Stimulated activated CD8-positive, alpha-beta memory T cell treated with anti-CD3 and anti-CD28 coated beads, Interleukin-4, amount 100 ng/mL, for 1 hour (primary cell): Measurements from ENCODE around the gene SLC17A5.
"Not testable (repeated sequence)": the region's sequence is repeated elsewhere in the genome, so short reads cannot be mapped to it uniquely, and the experiment has no call there.

Experiments
- DNase-seq, 2 donors: peaks; one replicate each; pipeline ENCODE4 v3.0.0-alpha.2; 2020; ENCODE audit warnings: low read depth in 2 of 2, low spot score in 1 of 2

SLC17A5 gene

DNA sequence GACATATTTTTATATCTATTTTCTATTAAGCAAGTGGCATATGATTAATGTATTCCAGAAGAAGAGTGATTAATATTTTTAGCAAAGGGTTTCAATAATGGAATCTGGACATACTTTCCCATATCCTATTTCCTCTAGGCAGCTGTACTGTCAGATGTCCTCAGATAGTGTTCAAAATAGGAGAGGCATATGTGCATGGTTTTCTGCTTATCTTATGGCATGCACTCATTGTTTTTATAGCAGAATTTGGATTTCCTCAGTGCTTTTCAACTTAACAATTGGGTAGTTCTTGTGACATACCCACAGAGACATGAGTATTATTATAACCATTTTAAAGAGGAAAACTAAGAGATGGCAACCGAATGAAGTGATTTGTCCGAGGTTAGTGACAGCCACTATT lies 12.6 kb upstream of the SLC17A5 start:
- no peak for DNase-seq

DNA sequence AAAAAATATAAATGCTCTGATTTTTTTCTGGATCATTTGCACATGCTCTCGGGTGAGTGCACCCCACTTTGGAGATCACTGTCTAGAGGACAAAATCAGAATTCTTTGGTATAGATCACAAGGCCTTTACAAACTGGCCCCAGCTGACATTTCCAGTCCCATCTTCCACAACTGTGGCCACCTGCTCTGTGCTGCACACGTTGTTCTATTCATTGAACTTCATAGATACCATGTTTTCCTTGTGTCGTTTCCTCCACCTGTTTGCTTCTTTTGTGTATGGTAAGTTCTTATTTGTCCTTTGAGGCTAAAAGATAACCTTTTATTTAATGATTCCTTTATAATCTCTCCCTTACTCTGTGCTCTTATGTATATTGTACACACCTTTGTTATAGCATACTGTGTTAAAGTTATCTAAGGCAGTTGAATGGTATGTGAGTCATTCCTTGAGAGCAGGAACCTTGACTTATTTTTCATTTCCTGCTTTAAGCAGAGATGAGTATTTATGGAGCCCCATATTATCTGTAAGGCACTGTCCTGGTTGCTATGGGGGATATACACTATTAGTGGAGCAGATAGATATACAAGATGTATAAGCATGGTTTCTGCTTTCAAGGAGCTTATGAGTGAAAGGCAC lies 12.0 kb upstream of the SLC17A5 start:
- no peak for DNase-seq

DNA sequence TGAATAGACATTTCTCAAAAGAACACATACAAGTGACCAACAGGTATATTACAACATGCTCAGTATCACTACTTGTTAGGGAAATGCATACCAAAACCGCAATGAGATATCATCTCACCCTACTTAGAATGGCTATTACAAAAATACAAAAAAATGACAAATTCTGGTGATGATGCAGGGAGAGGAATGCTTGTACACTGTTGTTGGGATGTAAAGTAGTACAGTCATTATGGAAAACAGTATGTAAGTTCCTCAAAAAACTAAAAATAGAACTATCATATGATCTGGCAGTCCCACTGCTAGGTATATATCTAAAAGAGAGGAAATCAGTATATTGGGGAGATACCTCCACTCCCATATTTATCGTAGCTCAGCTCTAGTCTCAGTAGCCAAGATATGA lies 10.9 kb upstream of the SLC17A5 start:
- DNase-seq = no peak

DNA sequence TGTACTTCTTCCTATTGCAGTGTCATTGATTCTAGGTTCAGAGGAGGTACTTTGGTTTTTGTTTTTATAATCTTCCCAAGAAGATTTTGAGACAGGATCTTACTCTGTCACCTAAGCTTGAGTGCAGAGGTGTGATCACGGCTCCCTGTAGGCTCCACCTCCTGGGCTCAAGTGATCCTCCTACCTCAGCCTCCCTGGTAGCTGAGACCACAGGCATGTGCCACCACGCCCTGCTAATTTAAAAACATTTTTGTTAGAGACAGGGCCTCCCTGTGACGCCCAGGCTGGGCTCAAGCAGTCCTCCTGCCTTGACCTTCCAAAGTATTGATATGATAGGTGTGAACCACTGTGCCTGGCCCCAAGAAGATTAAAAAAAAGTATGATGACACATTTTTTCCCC lies 3.4 kb upstream of the SLC17A5 start:
- no peak for DNase-seq

DNA sequence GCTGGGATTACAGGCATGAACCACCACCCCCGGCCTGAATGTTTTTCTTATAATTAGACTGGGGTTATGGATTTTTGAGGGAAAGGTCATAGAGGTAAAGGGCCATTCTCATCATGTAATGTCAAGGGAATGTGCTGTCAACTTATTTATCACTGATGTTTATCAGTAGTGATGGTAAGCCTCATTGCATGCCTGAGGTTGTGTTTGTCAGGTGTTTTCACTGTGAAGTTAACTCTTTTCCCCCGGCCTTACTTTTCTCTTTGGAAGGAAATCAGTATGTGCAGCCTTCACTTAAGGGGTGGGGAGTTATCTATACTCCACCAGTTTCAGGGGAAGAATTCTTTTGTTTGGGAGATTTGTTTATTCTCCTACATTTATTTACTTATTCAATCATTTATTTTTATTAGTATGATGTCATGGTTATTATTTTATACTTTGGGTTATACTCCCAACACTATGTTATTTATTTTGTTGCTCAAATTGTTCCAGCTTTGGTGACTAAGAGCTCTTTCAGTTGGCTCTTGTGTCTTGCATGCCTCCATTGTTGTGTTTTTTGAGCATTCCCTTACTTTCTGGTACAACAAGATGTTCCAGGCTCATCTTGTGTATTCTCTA lies 2.8 kb upstream of the SLC17A5 start:
- DNase-seq = no peak

DNA sequence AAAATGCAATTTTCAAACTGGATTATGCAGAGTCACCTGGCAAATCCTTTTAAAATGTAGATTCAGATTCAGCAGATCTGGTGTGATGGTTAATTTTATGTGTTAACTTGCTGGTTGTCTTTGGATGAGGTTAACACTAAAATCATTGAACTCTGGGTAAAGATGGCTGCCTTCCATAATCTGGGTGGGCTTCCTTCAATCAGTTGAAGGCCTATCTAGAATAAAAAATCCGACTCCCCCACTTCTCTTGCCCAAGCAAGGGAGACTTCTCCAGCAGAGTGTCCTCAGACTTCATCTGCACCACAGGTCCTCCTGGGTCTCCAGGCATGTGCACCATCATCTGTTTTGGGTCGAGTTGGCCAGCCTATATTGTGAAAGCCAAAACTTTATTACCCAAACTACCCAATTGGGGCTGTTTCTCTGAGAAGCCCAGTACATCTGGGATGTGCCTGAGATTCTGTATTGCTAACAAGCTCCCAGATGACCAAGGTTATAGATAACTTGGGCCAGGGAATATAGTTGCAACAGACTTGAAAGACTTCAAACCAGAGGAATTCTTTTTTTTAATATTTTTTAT lies 1.6 kb upstream of the SLC17A5 start:
- DNase-seq = no peak

DNA sequence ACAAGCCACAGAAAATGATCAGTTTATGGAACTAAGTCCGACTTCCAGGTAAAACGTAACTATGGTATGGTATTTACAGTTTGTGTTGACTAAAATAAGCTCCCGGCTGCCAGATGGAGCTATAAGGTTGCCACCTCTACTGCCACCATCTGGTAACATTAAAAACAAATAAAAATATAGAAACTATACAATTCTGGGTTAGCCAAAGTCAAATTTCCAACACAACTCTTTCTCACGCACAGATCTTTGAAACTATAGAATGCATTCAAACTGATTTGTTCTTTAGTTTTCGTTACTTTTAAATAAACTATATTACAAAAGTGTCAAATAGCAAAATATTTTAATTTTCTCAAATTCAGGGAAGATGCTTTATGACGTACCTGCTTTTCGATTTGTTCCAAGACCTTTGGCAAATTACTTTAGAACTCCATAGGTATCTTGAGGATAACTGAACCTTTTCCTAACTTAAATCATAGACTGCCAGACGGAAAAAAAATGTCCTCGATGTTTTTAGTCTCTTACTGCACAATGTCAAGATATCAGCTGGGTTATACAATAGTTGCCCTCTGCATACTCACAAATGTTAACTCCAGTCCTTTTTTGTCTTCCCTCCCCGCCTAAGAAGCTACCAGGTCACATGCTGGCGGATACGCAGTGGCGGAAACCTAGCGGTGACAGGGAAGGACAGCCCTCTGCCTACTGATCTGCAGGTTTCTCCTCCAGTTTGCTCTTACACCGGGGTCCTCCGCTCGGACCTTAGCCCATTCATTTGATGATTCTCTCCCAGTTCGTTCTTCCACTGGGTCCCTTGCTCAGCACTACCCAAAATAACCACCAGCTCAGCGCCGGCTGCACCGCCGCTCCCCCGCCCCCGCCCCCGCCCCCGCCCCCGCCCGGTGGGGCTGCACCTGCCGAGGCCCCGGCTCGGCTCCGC lies 888 bp downstream of the SLC17A5 start:
- DNase-seq = peak in 1 of 2 donors; percentile 28

DNA sequence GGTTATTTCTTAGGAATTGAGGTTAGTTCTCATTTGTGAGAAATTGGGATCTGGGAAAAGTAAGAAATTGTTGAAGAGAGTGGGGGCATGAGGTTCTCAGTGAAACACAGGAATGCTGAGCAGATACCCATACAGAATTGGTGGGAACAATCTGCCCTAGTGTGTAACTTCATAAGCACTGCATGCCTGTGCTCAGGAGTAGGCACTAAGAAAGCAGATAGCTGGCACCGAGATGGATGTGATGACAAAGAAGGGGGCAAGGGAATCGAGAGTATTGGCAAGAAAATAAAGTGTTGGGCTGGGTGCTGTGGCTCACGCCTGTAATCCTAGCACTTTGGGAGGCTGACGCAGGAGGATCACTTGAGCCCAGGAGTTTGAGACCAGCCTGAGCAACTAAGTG lies 4.0 kb downstream of the SLC17A5 start:
- DNase-seq = no peak

DNA sequence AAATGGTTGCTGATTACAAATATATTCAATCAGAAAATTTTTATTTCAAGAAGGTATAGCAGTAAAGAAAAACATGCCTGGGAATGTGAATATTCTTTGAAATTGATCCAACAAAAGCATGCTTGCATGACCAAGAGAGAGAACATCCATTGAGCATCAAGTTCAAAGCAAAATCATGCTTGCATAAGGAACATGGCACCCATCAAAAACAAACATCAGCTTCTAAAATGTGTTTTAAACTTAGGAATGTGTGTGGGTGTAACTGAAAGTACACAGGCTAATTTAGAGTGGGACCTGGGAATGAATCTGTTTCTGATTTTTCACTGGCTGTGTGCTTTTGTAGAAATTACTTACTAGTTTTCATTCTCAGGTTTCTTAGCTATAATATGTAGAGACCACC lies 5.6 kb downstream of the SLC17A5 start:
- no peak for DNase-seq

DNA sequence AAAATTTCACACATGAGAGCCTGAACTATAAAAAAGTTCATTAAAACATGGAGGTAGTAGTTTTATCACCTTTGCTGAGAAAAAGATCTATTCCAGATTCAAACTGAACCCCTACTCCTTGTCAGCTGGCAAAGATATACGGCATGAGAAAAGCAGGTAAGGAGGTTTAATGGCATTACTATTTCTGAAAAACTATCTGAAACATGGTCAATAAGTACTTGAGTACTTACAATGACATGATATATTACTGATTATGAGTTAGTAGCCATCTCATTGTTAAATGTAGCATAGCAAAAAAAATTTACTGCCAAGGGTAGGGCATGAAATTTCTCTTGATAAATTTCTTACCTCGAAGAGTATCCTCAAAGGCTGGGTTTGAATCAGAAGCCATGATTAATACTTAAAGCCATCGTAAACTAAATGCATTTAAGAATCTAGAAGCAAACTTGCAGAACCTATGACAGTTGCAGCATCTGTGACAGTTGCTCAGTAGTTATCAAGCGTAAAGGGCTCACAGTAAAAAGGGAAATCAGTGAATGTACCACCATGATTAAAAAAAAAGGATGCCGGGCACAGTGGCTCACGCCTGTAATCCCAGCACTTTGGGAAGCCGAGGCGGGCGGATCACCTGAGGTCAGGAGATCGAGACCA lies 8.7 kb downstream of the SLC17A5 start:
- no peak for DNase-seq

DNA sequence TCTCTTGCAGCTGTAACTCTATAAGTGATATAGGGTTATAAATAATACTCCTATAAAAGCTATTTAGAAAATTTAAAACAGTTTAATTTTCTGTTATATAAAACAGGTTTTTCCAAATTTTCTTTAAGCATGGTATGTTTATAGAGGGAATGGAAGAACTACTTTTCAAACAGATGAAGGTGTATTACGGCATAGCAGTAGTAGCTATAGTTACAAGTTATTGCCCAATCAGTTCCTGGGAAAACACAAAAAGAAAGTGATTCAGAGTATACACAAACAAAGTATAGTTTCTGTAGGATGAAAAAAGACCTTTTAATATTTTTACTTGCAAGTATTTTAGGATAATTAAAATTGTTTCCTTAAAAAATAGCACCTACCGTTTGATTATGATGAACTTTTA lies 9.8 kb downstream of the SLC17A5 start:
- DNase-seq = no peak

DNA sequence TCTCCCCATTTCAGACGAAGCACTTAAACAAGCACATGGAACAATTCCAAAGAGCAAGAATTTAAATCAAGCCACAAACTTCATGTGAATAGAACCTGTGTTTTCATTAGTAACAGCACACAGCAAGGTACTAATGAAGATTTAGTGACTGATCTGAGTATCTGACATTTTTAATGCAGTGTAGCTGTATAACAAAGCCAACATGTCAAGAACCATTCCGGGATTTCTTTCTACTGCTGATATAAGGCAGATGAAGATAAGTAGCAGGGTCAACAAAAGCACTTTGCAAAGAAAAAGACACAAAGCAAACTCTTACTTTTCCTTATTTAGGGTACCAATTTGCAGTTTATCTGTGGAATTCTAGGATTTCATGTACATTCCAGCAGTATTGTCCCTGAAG lies 11.3 kb downstream of the SLC17A5 start:
- no peak for DNase-seq

DNA sequence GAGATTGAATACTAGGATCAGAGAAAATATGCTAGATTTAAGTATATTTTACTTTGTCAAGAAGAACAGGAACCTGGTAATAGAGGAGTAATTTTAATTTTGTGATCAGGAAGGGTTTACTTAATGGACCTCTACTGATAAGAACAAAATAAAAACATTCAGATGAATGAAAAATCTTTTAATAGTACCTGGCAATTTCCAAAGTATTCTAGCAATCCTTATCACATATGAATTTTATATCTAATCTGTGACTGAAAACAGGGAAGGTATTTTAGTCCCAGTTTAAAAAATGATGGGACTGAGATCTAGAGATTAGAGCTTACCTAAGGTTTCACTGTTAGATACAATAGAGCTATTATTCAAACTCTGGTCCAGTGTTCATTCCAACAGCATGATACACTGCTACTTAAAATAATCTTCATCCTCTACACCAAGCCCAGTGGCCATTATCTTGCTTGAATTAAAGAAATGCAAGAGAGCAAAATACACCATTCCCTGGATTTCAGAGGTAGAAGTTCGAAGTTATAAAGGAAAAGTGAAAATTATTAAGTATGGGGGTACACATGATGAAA lies 13.5 kb downstream of the SLC17A5 start:
- DNase-seq = no peak

DNA sequence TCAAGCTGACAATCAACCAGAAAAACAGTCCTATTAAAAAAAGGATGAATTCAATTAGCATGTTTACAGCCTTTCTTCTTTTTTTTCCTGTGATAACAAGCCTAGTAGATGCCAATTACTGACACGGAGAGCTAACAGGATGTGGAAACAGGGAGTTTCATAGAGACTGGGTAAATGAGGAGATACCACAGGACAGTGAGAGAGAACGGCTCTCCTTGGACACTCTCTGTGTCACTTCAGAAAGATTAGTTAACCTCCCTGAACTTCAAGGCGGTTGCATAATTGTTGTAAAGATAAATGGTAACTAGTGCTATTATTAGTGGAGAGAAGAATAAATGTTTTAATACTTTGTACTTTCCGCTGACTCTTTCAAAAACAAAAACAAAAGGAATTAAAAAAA lies 14.8 kb downstream of the SLC17A5 start:
- no peak for DNase-seq

DNA sequence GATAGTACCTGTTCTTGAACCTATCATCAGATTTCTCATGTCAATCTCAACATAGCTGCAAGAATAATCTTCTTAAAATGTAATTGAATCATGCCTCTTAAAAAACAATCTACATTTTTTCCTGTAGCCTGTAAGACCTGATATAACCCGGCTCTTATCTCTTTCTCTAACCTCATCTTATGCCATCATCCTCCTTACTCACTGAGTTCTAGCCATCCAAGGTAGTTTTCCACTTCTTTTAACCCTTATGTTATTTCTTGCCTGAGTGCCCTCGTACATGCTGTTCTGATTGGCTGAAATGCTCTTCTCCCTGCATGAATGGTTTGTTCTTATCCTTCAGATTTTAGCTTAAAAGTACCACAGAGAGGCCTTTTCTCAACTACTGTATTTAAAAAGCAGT lies 16.4 kb downstream of the SLC17A5 start:
- DNase-seq = no peak

DNA sequence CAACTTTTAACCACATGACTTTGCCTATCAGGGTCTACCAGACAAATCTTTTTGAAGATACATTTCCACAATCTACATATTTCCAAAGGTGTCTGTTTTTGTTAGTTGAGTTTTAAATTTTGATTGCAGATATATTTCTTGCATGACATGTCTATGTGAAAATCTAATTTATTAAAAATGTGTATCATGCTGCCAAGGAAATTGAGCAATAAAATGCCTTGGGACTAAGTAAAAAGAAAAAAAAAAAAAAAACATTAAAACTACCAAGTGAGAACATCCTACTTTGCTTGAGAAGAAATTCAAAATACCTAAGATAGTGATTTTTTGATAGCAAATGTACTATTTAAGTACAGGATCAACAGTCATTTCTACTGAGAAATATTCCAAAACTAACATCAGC lies 17.7 kb downstream of the SLC17A5 start:
- DNase-seq = no peak

DNA sequence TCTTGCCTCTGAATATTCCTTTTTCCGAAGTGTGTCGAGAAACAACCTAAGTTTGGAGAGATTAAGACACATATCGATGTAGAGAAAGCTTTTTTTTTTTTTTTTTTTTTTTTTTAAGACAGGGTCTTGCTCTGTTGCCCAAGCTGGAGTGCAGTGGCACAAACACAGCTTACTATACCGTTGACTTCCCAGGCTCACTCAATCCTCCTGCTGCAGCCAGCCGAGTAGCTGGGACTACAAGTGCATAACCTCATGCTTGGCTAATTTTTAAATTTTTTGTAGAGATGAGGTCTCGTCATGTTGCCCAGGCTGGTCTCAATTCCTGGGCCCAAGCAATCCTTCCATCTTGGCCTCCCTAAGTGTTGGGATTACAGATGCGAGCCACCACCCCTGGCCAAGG lies 21.4 kb downstream of the SLC17A5 start:
- DNase-seq = no peak

DNA sequence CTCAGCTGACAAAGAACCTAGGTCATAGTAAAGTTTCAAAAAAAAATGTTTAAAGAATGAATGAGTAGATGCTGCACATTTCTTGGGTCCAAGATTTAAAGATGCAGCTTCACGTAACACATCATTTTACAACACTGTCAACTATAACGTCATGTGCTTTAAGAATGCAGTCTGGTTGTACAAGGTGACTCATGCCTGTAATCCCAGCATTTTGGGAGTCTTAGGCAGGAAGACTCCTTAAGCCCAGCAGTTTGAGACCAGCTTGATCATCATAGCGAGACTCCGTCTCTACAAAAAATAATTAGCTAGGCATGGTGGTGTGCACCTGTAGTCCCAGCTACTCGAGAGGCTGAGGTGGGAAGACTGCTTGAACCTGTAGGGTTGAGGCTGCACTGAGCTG lies 21.9 kb downstream of the SLC17A5 start:
- no peak for DNase-seq

DNA sequence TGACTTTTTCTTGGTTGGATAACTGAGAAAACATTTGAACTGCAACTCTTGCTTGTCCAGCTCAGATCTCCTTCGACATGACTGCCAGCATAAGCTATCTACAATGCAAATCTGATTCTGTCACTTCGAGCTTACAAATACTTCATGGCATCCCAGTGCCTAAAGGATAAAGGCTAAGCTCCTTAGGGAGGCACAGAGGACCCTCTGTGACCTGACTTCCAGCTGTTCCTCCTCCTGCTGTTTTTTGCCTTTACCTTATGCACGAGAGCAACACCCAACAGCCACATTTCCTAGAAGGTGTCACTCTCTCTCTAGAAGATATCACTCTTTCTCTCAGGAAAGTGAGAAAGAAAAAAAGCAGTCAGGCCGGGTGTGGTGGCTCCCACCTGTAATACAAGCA lies 23.4 kb downstream of the SLC17A5 start:
- no peak for DNase-seq

DNA sequence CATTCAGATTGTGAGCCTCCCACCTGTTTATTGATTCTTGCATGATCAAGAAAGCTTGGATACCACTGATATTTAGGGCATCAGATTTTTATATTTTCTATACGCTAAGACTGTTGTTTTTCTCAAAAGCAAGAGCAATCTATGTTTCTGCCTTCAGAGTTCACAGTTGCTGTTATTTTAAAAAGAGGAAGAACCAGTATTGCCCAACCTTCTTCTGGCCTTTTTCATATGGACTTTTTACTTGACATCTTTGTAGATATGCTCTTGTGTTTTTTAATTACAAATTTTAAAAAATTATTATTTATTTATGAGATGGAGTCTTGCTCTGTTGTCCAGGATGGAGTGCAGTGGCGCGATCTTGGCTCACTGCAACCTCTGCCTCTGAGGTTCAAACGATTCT lies 28.9 kb downstream of the SLC17A5 start:
- DNase-seq = no peak

DNA sequence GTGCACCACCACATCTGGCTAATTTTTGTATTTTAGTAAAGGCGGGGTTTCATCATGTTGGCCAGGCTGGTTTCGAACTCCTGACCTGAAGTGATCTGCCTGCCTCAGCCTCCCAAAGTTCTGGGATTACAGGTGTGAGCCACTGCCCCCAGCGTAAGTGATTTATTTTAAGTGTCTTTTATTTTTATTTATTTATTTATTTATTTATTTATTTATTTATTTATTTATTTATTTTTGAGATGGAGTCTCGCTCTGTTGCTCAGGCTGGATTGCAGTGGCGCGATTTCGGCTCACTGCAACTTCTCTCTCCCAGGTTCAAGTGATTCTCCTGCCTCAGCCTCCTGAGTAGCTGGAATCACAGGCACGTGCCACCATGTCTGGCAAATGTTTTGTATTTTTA lies 30.3 kb downstream of the SLC17A5 start:
- DNase-seq = not testable (repeated sequence)
